ENCODE data around the gene MRM2.

The MRM2 gene

GRCh38 chr7:2220506-2220905 is 21.5 kb downstream of the MRM2 start:
- H3K36me3 Mint-ChIP-seq (ENCODE audit: low read depth): peaks cover 36% of the 10 kb centered on the region
- no peak overlapping the region for H3K4me3 Mint-ChIP-seq
- H3K27me3 Mint-ChIP-seq (ENCODE audit: low read depth, poor library complexity): no peaks in the 10 kb centered on the region
- H3K27ac Mint-ChIP-seq: no peak overlapping the region
- TF ChIP-seq, protein P1, sequence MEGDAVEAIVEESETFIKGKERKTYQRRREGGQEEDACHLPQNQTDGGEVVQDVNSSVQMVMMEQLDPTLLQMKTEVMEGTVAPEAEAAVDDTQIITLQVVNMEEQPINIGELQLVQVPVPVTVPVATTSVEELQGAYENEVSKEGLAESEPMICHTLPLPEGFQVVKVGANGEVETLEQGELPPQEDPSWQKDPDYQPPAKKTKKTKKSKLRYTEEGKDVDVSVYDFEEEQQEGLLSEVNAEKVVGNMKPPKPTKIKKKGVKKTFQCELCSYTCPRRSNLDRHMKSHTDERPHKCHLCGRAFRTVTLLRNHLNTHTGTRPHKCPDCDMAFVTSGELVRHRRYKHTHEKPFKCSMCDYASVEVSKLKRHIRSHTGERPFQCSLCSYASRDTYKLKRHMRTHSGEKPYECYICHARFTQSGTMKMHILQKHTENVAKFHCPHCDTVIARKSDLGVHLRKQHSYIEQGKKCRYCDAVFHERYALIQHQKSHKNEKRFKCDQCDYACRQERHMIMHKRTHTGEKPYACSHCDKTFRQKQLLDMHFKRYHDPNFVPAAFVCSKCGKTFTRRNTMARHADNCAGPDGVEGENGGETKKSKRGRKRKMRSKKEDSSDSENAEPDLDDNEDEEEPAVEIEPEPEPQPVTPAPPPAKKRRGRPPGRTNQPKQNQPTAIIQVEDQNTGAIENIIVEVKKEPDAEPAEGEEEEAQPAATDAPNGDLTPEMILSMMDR (IDR thresholded peaks at IDR 0.05): no peak
- no peaks in the 10 kb centered on the region for H3K4me1 Mint-ChIP-seq
- no peak for DNase-seq
- no peaks in the 10 kb centered on the region for H3K9me3 Mint-ChIP-seq

DNA sequence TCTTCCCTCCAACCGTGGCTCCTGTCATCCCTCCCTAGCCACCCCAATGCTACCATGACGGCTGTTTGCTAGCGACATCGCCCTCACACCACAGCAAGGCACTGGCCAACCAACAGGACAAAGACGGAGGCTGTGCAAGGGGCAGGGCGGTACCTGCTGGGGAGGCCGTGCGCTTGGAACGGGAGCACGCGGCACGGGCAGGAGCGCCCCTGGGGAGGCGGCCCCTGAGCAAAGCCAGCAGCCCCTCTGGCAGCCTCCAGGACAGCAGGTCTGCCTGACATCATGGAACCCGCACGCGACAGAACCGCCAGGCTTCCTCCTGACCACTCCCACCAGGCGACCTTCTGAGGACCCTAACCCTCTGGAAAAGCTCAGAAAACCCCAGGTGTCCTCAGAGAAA is 22.0 kb downstream of the MRM2 start:
- Mint-ChIP-seq H3K27ac (no peak overlapping the region), H3K36me3 (ENCODE audit: low read depth) (peaks cover 38% of the 10 kb centered on the region), H3K9me3 (no peaks in the 10 kb centered on the region)

DNA sequence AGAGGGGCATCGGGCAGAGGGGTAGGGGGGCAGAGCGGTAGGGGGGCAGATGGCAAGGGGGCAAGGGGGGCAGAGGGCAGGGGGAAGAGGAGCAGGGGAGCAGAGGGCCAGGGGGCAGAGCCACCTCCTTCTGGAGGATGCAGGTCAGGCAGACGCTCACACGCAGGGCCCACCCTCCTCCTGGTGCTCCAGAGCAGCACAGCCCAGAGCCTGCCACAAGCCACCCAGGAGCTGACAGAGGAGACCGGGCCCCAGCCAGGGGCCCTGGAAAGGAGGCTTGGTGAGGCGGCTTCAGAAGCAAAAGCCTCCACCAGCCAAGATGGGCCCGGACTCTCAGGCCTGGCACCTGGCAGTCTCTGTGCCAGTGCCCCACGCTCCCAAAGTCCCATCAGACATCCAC is 22.4 kb downstream of the MRM2 start:
- H3K36me3 Mint-ChIP-seq (ENCODE audit: low read depth): peaks cover 41% of the 10 kb centered on the region

More for the DNA sequence above, 22.0 kb downstream of the MRM2 start:
- H3K4me1 Mint-ChIP-seq: no peaks in the 10 kb centered on the region
- H3K4me3 Mint-ChIP-seq: no peak overlapping the region
- TF ChIP-seq, protein P1 (IDR thresholded peaks at IDR 0.05): no peak
- DNase-seq: no peak
- H3K27me3 Mint-ChIP-seq (ENCODE audit: low read depth, poor library complexity): no peaks in the 10 kb centered on the region

DNA sequence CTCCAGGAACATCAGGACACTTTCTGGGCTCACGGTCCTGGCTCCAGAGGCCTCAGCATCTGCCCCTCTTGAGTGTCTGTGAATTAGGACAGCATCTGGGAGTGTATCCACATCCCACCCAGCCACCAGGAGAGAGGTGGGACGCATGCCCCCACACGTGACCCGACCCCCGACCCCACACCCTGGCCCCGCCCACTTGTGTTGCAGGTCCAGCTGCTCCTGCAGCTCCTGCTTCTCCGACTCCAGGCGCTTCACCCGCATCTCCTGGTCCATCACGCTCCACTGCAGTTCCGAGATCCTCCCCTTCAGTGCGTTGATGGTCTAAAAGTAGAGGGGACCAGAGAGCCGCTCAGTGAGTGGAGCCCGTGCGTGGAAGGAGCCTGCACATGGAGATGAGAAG is 22.9 kb downstream of the MRM2 start:
- DNase-seq: no peak
- Mint-ChIP-seq H3K4me3 (no peak overlapping the region), H3K4me1 (no peaks in the 10 kb centered on the region), H3K36me3 (ENCODE audit: low read depth) (peaks cover 43% of the 10 kb centered on the region), H3K27ac (no peak overlapping the region), H3K9me3 (no peaks in the 10 kb centered on the region), H3K27me3 (ENCODE audit: low read depth, poor library complexity) (no peaks in the 10 kb centered on the region)
- TF ChIP-seq, protein P1 (IDR thresholded peaks at IDR 0.05): no peak

More for the DNA sequence above, 22.4 kb downstream of the MRM2 start:
- DNase-seq: no peak
- Mint-ChIP-seq H3K27ac (no peak overlapping the region), H3K4me1 (no peaks in the 10 kb centered on the region), H3K27me3 (ENCODE audit: low read depth, poor library complexity) (no peaks in the 10 kb centered on the region), H3K9me3 (no peaks in the 10 kb centered on the region), H3K4me3 (no peak overlapping the region)
- TF ChIP-seq, protein P1 (IDR thresholded peaks at IDR 0.05): no peak

GRCh38 chr7:2218444-2218785 is 23.6 kb downstream of the MRM2 start:
- H3K36me3 Mint-ChIP-seq (ENCODE audit: low read depth): peaks cover 48% of the 10 kb centered on the region
- no peaks in the 10 kb centered on the region for H3K4me1 Mint-ChIP-seq

More at GRCh38 chr7:2218444-2218785, 23.6 kb downstream of the MRM2 start:
- no peak overlapping the region for H3K4me3 Mint-ChIP-seq
- H3K9me3 Mint-ChIP-seq: no peaks in the 10 kb centered on the region
- no peak overlapping the region for H3K27ac Mint-ChIP-seq
- no peak for DNase-seq
- H3K27me3 Mint-ChIP-seq (ENCODE audit: low read depth, poor library complexity): no peaks in the 10 kb centered on the region
- TF ChIP-seq, protein P1 (IDR thresholded peaks at IDR 0.05): no peak
